Endothelial cell (in vitro differentiated cells): ENCODE data around the gene CHURC1. TPM values are rescaled to one million over a fixed set of nuclear protein-coding genes. Genes with fewer than 3 reads are reported as not detected.

Experiments
- DNase-seq: peaks from one replicate; pipeline ENCODE4 v3.0.0; 2021; ENCODE audit warnings: low spot score
- H3K27ac Mint-ChIP-seq: one replicate; pipeline ENCODE4 v1.8.0; 2021; ENCODE audit warnings: mixed read lengths, inconsistent platforms; ENCODE audit not compliant: unreplicated experiment
- H3K27me3 Mint-ChIP-seq: one replicate; pipeline ENCODE4 v1.8.0; 2021; ENCODE audit warnings: mild to moderate bottlenecking, moderate library complexity, mixed read lengths, inconsistent platforms; ENCODE audit not compliant: unreplicated experiment
- H3K36me3 Mint-ChIP-seq: one replicate; pipeline ENCODE4 v1.8.0; 2021; ENCODE audit warnings: mild to moderate bottlenecking, low read depth, mixed read lengths, inconsistent platforms; ENCODE audit not compliant: unreplicated experiment
- H3K4me1 Mint-ChIP-seq: one replicate; pipeline ENCODE4 v1.8.0; 2021; ENCODE audit warnings: mild to moderate bottlenecking, mixed read lengths, inconsistent platforms; ENCODE audit not compliant: unreplicated experiment
- H3K4me3 Mint-ChIP-seq: one replicate; pipeline ENCODE4 v1.8.0; 2021; ENCODE audit warnings: mild to moderate bottlenecking, mixed read lengths, inconsistent platforms; ENCODE audit not compliant: unreplicated experiment
- H3K9me3 Mint-ChIP-seq: one replicate; pipeline ENCODE4 v1.8.0; 2021; ENCODE audit warnings: mixed read lengths, inconsistent platforms; ENCODE audit not compliant: unreplicated experiment
- CTCF ChIP-seq: fragments of 200-600 bp; sonication (generic); IDR thresholded peaks from one replicate; pipeline ENCODE4 v1.5.0; 2021; ENCODE audit warnings: antibody characterized with exemption; ENCODE audit not compliant: unreplicated experiment
- total RNA-seq: library from RNA; stranded (reverse); fragmentation: NEBNext Ultra II Directional; extraction: Animal tissue kit (Norgen Biotek cat#: 25700); gene quantifications from one replicate; pipeline ENCODE4 v1.2.1, GENCODE V29; 2021; ENCODE audit not compliant: unreplicated experiment

CHURC1 gene
- total RNA-seq, 1 donor from 2014 or later, result 36.2 TPM

- Mint-ChIP-seq H3K27me3 (peaks cover 16% of the 10 kb centered on the region), H3K36me3 (peaks cover 11% of the 10 kb centered on the region), H3K4me1 (no peaks in the 10 kb centered on the region), H3K4me3 (peak overlapping the region; percentile 23), H3K9me3 (no peaks in the 10 kb centered on the region), H3K27ac (no peak overlapping the region)
- DNase-seq, result no peak
- no peak for TF ChIP-seq CTCF
These were observed 36.6 kb downstream of the CHURC1 start for GRCh38 chr14:64950889-64951288.

- no peak for TF ChIP-seq CTCF
- no peaks in the 10 kb centered on the region for H3K9me3 Mint-ChIP-seq
- peaks cover 16% of the 10 kb centered on the region for H3K27me3 Mint-ChIP-seq
- H3K4me1 Mint-ChIP-seq, result no peaks in the 10 kb centered on the region
- H3K4me3 Mint-ChIP-seq, result peak overlapping the region; percentile 23
- no peak for DNase-seq
- H3K27ac Mint-ChIP-seq, result no peak overlapping the region
- peaks cover 11% of the 10 kb centered on the region for H3K36me3 Mint-ChIP-seq
These were observed 37.0 kb downstream of the CHURC1 start for GRCh38 chr14:64951291-64951690.

- DNase-seq, result no peak
- Mint-ChIP-seq H3K27me3 (peaks cover 16% of the 10 kb centered on the region), H3K27ac (no peak overlapping the region), H3K36me3 (peaks cover 11% of the 10 kb centered on the region), H3K4me3 (no peak overlapping the region), H3K4me1 (no peaks in the 10 kb centered on the region), H3K9me3 (no peaks in the 10 kb centered on the region)
- TF ChIP-seq CTCF, result no peak
These were observed 37.5 kb downstream of the CHURC1 start for GRCh38 chr14:64951724-64952123.

- Mint-ChIP-seq H3K4me1 (no peaks in the 10 kb centered on the region), H3K4me3 (no peak overlapping the region), H3K27ac (no peak overlapping the region), H3K9me3 (no peaks in the 10 kb centered on the region), H3K27me3 (peaks cover 14% of the 10 kb centered on the region), H3K36me3 (peaks cover 9% of the 10 kb centered on the region)
- DNase-seq, result no peak
- no peak for TF ChIP-seq CTCF
These were observed 38.5 kb downstream of the CHURC1 start for GRCh38 chr14:64952598-64953309.

- no peak for TF ChIP-seq CTCF
- DNase-seq, result no peak
- Mint-ChIP-seq H3K4me1 (no peaks in the 10 kb centered on the region), H3K9me3 (no peaks in the 10 kb centered on the region), H3K4me3 (no peak overlapping the region), H3K27me3 (peaks cover 15% of the 10 kb centered on the region), H3K36me3 (peaks cover 6% of the 10 kb centered on the region), H3K27ac (no peak overlapping the region)
These were observed 39.0 kb downstream of the CHURC1 start for GRCh38 chr14:64953310-64953654.
